RPMI8226 (cell line): Measurements from ENCODE around the gene TEKT3.

Source experiments
- DNase-seq: peaks from one replicate; pipeline ENCODE4 v3.0.0-alpha.2; 2015

Gene TEKT3

GRCh38 chr17:15263680-15264079, 77.7 kb downstream of the TEKT3 start:
- no peak for DNase-seq

DNA sequence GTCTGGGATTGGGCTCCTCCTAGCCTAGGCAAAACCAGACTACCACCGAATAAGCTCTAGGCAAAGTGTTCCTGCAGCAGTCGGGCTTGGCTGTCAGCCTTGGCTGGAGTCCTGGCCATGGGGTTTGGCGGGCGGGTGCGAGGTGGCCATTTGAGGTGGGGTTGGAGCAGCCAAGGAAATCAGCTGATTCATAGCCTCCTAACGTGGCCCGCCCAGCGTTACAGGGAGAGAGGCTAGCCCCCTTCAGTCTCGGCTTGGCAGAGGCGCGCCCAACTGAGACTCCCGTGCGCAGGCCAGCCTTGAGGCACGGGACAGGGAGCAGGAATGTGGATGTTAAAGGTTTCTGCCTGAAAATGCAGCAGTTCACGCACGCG, 78.2 kb downstream of the TEKT3 start:
- no peak for DNase-seq

- no peak for DNase-seq
Measured at GRCh38 chr17:15262291-15263205, 78.8 kb downstream of the TEKT3 start.

GRCh38 chr17:15261802-15262290, 79.6 kb downstream of the TEKT3 start:
- no peak for DNase-seq

DNA sequence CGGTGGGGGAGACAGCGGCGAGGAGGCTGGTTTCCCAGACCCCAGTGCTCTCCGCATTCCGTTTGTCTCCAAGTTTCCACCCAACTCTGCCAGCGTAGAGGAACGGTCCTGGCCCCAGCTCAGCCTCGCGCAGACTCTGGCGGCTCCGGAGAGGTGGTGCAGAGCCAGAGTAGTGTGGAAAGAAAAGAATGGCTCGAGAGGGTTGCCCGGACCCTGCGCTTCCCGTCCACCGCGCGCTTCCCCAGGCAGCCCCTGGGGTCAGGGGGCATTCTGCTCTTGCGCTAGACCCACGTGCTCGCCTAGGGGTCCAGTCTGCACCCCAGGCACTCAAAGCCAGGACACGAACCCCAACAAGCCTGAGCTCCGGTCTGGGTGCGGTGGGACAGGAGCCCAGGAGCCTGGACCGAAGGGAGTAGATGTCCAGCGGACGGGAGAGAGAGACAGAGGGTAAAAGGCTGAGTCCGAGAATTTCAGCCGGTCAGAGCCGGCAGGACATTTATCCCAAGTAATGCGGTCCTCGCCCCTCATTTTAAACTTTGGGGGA, 80.1 kb downstream of the TEKT3 start:
- DNase-seq, result no peak

GRCh38 chr17:15260376-15261257, 80.8 kb downstream of the TEKT3 start:
- peak; percentile 76 for DNase-seq

- no peak for DNase-seq
Measured at GRCh38 chr17:15257796-15258512, 83.4 kb downstream of the TEKT3 start.

- DNase-seq, result peak; percentile 85
Measured at GRCh38 chr17:15257258-15257788, 84.1 kb downstream of the TEKT3 start.

- no peak for DNase-seq
Measured at GRCh38 chr17:15256689-15257088, 84.7 kb downstream of the TEKT3 start.

GRCh38 chr17:15255713-15256454, 85.5 kb downstream of the TEKT3 start:
- no peak for DNase-seq
